RWPE2 (cell line): Measurements from ENCODE around the gene MTO1.

Experiments
- ATAC-seq: fragments of 200-7000 bp; cut with Tn5 transposase; 3 replicates; pipeline ENCODE4 v1.9.1; 2021; ENCODE audit warnings: low read depth
- DNase-seq: peaks from one replicate; pipeline ENCODE4 v3.0.0-alpha.2; 2020; ENCODE audit warnings: low spot score
- H3K27ac ChIP-seq: fragments of 450-650 bp; 2 replicates; pipeline ENCODE4 v1.5.1; 2017; ENCODE audit warnings: mild to moderate bottlenecking; ENCODE audit not compliant: poor library complexity, severe bottlenecking
- H3K27me3 ChIP-seq: fragments of 250-450 bp; sonication (Bioruptor Pico); 2 replicates; pipeline ENCODE4 v1.5.1; 2021; ENCODE audit warnings: mild to moderate bottlenecking, moderate library complexity; ENCODE audit not compliant: insufficient read depth, poor library complexity, severe bottlenecking
- H3K36me3 ChIP-seq: fragments of 250-450 bp; sonication (Bioruptor Pico); 2 replicates; pipeline ENCODE4 v1.5.1; 2020; ENCODE audit warnings: low read depth, mild to moderate bottlenecking, moderate library complexity
- H3K4me1 ChIP-seq: fragments of 250-450 bp; sonication (Bioruptor Pico); 2 replicates; pipeline ENCODE4 v1.5.1; 2021; ENCODE audit warnings: mild to moderate bottlenecking, moderate library complexity; ENCODE audit not compliant: insufficient read depth, poor library complexity, severe bottlenecking
- H3K4me3 ChIP-seq: fragments of 250-450 bp; sonication (Bioruptor Pico); 2 replicates; pipeline ENCODE4 v1.5.1; 2021; ENCODE audit warnings: mild to moderate bottlenecking, moderate library complexity; ENCODE audit not compliant: severe bottlenecking
- H3K9me3 ChIP-seq: fragments of 250-450 bp; sonication (Bioruptor Pico); 2 replicates; pipeline ENCODE4 v1.5.1; 2021; ENCODE audit warnings: mild to moderate bottlenecking, moderate library complexity; ENCODE audit not compliant: severe bottlenecking
- TF ChIP-seq, protein P1 (sequence below): fragments of 450-650 bp; IDR thresholded peaks from one replicate; pipeline ENCODE4 v1.5.1; 2017; ENCODE audit warnings: mild to moderate bottlenecking, moderate library complexity; ENCODE audit not compliant: poor library complexity, severe bottlenecking

MTO1 gene

DNA sequence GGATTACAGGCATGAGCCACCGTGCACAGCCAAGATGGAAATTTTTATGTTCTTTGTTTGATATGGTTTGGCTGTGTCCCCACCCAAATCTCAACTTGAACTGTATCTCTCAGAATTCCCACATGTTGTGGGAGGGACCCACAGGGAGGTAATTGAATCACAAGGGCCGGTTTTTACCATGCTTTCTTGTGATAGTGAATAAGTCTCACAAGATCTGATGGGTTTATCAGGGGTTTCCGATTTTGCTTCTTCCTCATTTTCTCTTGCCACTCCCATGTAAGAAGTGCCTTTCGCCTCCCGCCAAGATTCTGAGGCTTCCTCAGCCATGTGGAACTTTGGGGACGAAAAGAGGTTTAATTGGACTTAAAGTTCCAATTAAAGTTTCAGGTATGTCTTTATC, 44.7 kb downstream of the MTO1 start:
- DNase-seq (no peak), ATAC-seq (no peak)
- Histone ChIP-seq H3K27me3 (no peaks in the 10 kb centered on the region), H3K27ac (no peak overlapping the region), H3K9me3 (no peaks in the 10 kb centered on the region), H3K4me1 (no peaks in the 10 kb centered on the region), H3K4me3 (no peak overlapping the region), H3K36me3 (peaks cover 27% of the 10 kb centered on the region)
- TF ChIP-seq, protein P1, sequence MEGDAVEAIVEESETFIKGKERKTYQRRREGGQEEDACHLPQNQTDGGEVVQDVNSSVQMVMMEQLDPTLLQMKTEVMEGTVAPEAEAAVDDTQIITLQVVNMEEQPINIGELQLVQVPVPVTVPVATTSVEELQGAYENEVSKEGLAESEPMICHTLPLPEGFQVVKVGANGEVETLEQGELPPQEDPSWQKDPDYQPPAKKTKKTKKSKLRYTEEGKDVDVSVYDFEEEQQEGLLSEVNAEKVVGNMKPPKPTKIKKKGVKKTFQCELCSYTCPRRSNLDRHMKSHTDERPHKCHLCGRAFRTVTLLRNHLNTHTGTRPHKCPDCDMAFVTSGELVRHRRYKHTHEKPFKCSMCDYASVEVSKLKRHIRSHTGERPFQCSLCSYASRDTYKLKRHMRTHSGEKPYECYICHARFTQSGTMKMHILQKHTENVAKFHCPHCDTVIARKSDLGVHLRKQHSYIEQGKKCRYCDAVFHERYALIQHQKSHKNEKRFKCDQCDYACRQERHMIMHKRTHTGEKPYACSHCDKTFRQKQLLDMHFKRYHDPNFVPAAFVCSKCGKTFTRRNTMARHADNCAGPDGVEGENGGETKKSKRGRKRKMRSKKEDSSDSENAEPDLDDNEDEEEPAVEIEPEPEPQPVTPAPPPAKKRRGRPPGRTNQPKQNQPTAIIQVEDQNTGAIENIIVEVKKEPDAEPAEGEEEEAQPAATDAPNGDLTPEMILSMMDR: no peak

DNA sequence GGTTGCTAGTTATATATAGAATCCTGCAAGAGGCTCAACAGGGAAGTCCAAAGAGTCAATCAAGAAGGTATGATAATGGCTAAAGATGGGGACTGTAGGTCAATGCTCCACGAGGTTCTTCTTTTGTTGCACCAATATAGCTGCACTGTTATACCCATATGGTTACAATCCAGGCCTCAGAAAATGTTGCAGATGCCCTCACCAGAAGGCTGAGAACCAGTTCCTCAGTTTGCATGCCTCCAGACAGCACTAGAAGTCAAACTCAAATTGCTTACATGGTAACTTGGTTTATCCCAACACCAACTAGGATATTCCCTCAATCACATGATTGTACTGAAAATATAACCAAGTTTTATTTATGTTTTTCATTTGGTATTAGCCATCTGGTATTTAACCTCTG, 47.2 kb downstream of the MTO1 start:
- Histone ChIP-seq H3K36me3 (peaks cover 14% of the 10 kb centered on the region), H3K27me3 (no peaks in the 10 kb centered on the region), H3K9me3 (no peaks in the 10 kb centered on the region), H3K4me3 (no peak overlapping the region), H3K4me1 (no peaks in the 10 kb centered on the region), H3K27ac (no peak overlapping the region)
- no peak for ATAC-seq
- TF ChIP-seq, protein P1: no peak
- DNase-seq: no peak

DNA sequence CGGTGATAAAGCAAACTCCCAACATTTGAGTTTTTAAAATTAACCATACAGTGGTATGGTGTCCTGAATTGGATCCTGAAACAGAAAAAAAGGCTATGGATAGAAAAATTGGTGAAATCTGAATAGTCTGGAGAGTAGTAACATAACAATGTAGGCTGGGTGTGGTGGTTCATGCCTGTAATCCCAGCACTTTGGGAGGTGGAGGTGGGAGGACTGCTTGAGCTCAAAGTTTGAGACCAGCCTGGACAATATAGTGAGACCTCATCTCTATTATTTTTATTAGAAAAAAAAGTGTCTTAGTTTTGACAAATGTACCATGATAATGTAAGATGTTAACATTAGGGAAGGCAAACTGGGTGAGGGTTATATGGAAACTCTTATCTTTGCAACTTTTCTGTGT, 48.3 kb downstream of the MTO1 start:
- ATAC-seq: no peak
- Histone ChIP-seq H3K27me3 (no peaks in the 10 kb centered on the region), H3K27ac (no peak overlapping the region), H3K9me3 (no peaks in the 10 kb centered on the region), H3K36me3 (peaks cover 4% of the 10 kb centered on the region), H3K4me1 (no peaks in the 10 kb centered on the region), H3K4me3 (no peak overlapping the region)
- TF ChIP-seq, protein P1: no peak
- no peak for DNase-seq

DNA sequence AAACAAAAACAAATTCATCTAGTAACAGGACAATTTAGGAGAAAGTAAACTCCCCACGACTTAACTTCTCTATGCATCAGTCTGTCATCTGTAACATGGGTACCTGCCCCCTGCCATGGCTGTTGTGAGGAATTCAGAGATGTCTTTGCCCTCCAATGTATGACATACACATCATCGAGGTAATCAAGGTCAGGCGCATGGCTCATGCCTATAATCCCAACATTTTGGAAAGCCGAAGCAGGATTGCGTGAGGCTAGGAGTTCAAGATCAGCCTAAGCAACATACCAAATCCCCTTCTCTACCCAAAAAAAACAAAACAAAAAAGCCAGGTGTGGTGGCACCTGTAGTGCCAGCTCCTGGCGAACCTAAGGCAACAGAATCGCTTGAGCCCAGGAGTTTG, 50.3 kb downstream of the MTO1 start:
- H3K27me3 ChIP-seq: no peaks in the 10 kb centered on the region
- ATAC-seq: no peak
- TF ChIP-seq, protein P1: no peak
- H3K4me1 ChIP-seq: no peaks in the 10 kb centered on the region
- no peak overlapping the region for H3K4me3 ChIP-seq
- no peaks in the 10 kb centered on the region for H3K9me3 ChIP-seq
- H3K36me3 ChIP-seq: peaks cover 21% of the 10 kb centered on the region
- no peak for DNase-seq
- no peak overlapping the region for H3K27ac ChIP-seq

DNA sequence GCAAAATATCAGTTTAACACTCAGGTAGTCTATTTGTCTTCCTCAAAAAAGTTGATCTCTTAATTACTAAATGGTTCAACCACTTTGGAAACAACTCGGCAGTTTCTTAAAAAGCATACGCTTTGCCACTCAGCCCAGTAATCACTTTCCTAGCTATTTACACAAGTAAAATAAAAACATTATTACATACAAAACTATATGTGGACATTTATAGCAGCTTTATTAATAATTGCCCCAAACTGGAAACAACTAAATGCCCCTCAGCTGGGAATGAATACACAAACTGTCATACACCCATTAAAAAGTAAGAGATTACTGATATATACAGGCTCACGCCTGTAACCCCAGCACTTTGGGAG, 51.9 kb downstream of the MTO1 start:
- H3K4me1 ChIP-seq: no peaks in the 10 kb centered on the region
- H3K9me3 ChIP-seq: no peaks in the 10 kb centered on the region
- TF ChIP-seq, protein P1: no peak
- no peaks in the 10 kb centered on the region for H3K27me3 ChIP-seq
- ATAC-seq (peak; percentile 0), DNase-seq (no peak)
- peaks cover 38% of the 10 kb centered on the region for H3K36me3 ChIP-seq
- H3K4me3 ChIP-seq: no peak overlapping the region
- no peak overlapping the region for H3K27ac ChIP-seq
